HG02571 (cell line): ENCODE measurements around the gene JPH3.

Experiments
- ATAC-seq: cut with Tn5 transposase; IDR thresholded peaks from one replicate; pipeline ENCODE4 v1.9.1; 2021; ENCODE audit warnings: mild to moderate bottlenecking, moderate library complexity; ENCODE audit not compliant: unreplicated experiment

The JPH3 gene

DNA sequence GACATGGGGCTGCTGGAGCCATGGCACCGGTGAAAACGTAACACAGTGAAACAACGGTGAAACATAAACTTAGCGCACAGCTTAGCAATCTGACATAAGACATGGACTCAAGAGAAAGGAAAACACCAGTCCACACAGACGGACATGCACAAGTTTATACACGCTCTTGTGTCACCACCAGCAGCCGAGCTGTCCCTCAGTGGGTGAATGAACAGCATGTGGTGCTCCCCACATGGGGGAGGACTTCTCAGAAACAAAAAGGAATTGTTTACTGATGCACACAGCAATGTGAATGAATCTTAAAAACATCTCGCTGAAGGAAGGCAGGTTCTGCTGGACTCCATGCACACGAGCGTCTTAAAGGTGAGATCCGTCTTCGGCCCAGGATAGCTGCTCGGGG is 129.3 kb downstream of the JPH3 start:
- no peak for ATAC-seq

DNA sequence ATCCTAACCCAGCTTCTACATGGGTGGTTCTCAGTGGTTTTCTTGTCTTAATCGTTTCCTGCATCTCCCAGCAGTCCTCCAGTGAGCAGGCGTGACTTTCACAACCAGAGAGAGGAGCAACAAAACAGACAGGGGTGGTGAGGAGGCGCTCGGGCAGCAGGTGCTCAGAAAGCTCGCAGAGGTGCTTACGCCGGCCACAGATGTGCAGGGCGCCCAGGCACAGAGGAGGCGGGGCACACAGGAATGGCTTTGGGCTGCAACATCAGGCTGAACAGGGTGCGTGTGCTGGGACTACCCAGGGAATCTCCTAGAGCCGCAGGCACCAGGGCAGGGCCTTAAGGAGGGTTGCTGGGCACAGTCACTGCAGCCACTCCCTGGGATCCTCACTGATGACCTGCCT is 130.9 kb downstream of the JPH3 start:
- no peak for ATAC-seq

DNA sequence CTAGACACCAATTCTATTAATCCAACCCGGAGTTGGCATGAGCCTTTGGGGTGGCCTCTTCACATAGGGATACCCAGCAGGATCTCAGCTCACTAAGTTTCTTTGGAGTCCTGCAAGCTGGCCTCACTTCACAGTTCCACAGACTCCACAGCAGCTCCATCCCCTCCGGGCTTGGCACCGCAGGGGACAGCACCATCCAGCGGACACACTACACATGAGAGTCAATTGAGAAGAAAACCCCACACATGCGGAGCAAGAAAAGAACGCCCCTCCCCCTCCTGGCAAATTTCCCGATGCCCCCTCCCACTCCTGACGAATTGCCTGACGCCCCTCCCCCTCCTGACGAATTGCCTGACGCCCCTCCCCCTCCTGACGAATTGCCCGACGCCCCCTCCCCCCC is 132.3 kb downstream of the JPH3 start:
- ATAC-seq: no peak

DNA sequence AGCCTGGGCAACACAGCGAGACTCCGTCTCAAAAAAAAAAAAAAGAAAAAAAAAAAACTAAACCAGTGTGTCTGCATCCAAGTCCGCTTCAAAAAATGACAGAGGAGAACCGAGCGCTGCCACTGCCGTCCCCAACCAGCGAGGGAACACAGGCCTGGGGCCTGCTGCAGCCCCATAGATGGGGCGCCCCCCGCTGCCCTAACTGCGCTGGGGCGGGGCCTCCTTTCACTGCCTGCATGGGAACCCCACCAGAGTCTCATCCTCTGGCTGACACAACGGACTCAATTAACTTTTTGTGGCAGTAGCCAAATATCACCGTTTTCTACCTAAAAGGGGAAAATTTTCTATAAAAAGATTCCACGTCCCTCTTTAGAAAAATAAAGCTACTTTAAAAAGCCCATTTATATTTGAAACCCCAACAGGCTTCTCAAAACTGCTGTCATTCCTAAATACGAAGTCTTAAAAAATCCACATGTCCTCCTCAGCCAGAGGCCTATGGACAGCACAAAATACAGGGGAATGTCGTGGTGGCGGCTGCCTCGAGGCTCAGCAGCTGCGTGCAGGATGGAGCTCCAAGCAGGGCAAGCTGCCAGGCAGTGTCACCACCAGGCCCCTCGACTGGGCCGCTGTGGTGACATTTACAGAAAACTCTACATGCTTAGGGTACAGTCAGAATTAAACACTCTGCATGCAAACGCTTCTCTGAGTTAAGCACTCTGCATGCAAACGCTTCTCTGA is 133.1 kb downstream of the JPH3 start:
- no peak for ATAC-seq

DNA sequence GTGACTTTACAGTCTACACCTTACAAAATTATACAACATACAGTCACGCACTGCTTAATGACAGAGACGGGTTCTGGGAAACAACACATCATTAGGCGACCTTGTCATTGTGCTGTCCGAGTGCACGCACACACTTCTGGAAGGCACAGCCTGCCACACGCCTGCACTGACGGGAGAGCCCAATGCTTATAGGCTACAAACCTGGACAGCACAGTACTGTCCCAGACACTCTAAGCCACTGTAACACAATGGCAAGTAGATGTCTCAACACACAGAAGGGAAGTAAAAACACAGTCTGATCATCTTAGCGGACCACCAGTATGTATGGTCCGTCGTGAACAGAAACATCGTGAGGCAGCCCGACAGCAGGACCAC is 133.7 kb downstream of the JPH3 start:
- no peak for ATAC-seq

DNA sequence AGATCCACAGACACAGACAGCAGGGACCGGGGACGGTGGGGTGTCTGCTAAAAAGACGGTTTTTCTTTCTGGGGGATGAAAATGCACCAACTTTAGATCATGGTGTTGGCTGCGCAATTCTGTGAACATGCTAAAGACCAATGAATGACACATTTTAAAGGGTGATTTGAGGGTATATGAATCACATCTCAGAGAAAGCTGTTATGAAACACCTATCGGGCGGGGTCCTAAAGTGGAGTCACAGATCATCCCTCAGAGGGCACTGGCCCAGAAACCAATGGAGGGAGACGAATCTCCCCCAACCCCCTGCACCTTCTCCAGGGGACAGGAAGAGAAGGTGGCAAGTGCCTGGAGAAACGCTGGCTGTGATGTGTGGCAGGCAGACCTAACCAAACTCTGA is 137.5 kb downstream of the JPH3 start:
- no peak for ATAC-seq

DNA sequence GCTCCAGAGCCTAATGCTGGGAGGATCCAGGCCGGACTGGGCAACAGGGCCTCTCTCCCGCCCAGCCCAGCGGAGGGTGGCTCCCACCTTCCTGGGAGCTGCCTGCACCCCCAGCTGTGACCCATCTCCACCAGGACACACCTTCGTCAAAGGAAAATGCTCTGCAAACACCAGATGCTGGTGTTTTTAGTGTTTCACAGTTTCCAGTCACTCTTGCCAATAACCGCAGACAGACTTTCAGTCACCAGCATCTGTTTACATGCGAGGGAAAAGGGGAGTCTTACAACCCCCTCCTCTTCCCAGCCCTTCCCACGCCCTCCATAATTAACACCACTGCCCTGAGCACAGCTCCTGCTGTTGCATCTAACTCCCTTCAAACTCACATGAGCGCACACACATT is 138.1 kb downstream of the JPH3 start:
- ATAC-seq: no peak

DNA sequence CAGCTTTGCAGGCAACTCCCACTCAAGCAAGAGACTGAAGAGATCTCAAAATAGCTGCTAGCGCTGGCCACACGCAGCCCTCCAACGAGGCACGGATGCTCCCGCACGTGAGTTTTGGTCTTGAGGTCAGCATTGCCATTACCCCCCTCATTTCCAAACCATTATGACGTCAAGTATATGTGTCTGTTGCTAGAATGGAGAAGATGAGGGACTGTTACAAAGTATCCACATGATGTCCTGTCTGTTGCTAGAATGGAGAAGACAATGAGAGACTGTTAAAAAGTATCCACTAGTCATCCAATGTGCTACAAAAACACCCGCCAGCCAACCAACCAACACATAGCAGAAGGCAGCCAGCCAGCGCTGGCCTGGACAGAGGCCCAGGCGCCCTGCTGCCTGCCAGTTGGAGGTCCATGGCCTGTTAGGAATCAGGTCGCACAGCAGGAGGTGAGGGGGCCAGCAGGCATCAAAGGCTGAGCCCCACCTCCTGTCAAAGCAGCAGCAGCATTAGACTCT is 138.7 kb downstream of the JPH3 start:
- no peak for ATAC-seq

DNA sequence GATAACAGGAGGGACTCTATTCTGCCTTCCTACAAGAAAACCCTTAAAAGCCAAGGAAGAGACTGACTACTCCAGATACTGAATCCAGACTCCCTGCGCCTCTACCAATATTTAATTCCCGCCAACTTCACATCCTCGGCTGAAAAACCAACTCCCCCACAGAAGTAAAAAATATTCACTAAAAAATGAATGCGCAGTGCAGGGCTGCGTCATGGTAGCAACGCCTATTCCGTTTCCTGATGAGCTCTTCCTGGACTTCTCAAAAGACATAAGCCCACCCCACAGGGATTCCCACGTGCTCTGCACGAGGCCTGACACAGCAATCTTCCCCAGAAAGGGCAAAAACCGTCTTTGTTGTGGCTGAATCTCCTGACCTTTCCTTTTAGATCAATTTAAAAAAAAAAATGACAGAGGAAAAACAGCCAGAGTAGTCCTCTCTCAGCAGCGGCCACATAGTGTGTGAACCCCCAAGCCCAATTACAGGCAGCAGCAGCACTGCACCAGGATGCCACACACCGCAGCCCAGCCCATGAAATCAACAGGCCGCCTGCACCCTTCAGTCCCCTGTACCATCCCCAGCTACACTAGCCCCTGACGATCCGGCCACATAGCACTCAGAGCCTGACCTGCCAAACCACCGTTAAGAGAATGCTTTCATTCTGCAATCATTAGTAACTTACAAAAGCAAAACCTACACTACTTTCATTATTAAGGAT is 139.6 kb downstream of the JPH3 start:
- no peak for ATAC-seq

DNA sequence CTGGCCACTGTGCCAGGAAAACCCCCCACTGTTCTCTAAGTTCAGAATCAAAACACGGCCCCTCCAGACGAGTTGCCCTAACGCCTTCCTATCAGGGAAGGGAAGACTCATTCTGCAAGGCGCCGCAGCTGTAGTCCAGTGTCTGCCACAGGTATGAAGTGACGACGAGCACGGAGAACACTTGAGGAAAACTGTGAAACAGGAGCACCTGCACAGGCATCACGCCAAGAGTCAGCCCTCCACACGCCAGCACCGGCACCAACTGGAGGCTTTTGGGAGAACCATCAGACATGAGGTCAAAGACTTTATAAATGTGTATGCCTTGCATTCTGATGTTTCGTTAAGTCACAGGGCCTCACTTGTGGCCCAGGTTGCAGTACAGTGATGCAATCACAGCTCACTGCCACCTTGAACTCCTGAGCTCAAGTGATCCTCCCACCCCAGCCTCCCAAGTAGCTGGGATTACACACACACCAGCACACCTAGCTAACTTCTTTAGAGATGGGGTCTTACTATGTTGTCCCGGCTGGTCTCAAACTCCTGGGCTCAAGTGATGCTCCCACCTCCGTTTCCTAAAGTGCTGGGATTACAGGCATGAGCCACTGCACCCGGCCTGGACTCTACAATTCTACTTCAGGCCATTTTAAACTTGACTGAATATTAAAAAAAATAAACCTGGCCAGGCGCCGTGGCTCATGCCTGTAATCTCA is 140.6 kb downstream of the JPH3 start:
- ATAC-seq: no peak

DNA sequence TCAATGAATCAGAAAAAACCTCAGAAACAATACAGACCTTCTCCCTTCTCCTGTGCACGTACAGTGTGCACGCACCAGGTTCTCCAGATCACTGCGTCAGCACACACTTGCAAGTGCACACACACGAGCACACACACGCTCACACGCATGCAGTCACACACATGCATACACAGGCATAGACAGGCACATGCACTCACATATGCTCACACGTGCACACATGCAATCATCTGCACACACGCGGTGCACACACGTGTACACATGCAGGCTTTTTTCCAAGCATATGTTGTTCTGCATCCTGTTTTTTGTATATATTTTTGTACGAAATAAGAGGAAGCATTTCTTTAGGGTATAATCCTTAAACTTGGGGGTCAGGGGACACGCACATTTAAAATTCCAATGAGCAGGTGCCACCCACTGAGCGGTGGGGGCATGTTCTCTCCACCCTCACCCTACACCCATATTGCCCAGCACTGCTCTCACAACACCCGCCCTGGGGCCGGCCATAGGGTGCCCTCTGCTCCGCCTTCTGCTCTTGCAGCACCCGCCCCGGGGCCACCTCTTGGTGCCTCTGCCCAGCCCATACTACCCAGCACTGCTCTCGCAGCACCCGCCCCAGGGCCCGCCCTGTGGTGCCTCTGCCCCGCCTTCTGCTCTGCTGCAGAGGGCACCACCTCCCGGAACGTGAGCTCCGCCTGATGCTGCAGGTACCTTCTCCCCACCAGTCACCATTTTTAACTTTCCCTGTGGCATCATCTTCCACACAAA is 142.6 kb downstream of the JPH3 start:
- ATAC-seq: no peak

DNA sequence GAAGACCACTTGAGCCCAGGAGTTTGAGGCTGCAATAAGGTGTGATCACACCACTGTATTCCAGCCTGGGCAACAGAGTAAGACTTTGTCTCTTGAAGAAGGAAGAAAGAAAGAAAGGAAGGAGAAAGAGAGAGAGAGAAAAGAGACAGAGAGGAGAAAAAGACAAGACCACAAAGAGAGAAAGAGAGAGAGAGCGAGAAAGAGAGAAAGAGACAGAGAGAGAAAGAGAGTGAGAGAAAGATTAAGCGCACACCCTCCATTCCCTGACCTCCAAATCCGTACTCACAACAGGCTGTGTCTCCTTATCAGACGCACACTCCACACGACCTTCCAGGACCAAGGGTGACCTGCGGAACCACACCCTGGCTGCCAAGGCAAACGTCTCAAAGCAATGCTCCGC is 143.9 kb downstream of the JPH3 start:
- ATAC-seq: no peak
